ENCODE results near the gene FAM222A.

Gene FAM222A

DNA sequence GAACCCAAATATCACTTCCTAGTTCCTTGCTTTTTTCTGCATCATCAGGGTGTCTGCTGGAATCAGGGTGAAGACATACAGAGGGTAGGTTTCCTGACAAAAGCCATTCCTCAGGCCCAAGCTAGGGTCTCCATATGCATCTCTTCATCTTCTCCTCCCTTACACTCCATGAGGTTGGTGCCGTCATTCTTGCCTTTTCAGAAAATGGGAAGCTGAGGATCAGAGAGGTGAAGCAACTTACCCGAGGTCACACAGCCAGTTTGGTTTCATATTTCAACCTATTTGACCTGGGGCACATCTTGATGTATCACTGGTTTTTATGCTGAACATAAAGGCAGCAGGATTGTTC is 7.3 kb upstream of the FAM222A start:
- Histone ChIP-seq H3K9me3 (replicated peaks; ENCODE audit: low read length) (no peaks in the 10 kb centered on the region), H3K4me1 (ENCODE audit: control insufficient read depth, insufficient read depth, low read length) (peaks cover 5% of the 10 kb centered on the region), H3K4me3 (ENCODE audit: low read length) (no peak overlapping the region), H3K9ac (ENCODE audit: low read depth, low read length) (no peak overlapping the region), H3K27me3 (ENCODE audit: control insufficient read depth, insufficient read depth, low read length) (peaks cover 30% of the 10 kb centered on the region), H3K4me2 (ENCODE audit: low read length) (no peak overlapping the region), H3K36me3 (ENCODE audit: insufficient read depth, low read length) (no peaks in the 10 kb centered on the region)

DNA sequence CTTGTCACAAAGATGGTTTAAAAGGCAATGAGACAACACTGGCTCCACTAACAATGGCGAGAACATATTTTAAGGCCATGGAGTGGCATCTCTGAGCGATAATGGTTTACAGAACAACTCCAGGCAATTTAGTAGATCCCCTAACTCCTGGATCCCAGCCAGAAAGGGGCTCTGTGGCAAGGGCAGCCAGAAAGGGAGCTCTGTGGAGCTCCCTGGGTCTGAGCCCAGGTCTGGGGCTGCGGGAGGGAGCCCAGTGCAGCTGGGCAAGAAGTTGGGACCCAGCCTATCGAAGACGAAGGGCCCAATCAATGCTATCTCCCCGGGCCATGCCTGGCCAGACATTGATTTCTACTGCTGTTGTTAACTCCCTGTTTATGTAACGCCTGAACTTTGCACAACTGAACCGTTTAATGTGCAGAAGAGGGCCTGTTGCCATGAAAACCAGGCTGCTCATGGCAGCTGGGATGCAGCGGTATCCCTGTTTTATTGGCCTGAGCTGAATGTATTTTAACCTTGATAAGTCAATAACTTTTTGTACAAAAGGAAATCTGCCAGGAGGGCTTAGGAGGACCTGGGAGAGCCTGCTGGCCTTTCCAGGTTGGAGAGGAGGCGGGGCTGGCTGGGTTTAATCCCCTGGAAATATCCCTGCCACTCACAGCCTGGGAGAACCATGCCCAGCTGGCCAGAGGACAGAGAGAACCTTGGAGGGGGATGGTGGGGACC is 6.7 kb upstream of the FAM222A start:
- Histone ChIP-seq H3K4me2 (ENCODE audit: low read length) (no peak overlapping the region), H3K4me3 (ENCODE audit: low read length) (no peak overlapping the region), H3K9me3 (replicated peaks; ENCODE audit: low read length) (no peaks in the 10 kb centered on the region), H3K9ac (ENCODE audit: low read depth, low read length) (no peak overlapping the region), H3K4me1 (ENCODE audit: control insufficient read depth, insufficient read depth, low read length) (peaks cover 5% of the 10 kb centered on the region), H3K27me3 (ENCODE audit: control insufficient read depth, insufficient read depth, low read length) (peaks cover 30% of the 10 kb centered on the region), H3K36me3 (ENCODE audit: insufficient read depth, low read length) (no peaks in the 10 kb centered on the region)

DNA sequence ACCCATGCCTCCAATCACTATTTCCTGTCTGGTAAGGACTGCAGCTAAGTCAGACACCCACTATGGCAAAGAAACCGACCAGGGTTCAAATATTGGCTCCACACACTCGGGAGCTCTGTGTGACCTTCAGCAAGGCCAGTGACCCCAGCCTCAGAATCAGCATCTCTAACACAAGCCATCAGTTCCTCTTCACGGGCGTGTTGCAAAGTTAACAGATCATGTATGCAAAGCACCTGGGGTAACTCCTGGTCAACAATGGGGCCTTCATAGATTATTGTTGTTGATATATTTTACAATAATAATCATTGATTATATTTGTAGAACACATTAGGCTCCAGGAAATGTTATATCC is 6.2 kb upstream of the FAM222A start:
- H3K36me3 ChIP-seq (ENCODE audit: insufficient read depth, low read length) = no peaks in the 10 kb centered on the region
- peaks cover 30% of the 10 kb centered on the region for H3K27me3 ChIP-seq (ENCODE audit: control insufficient read depth, insufficient read depth, low read length)
- H3K9me3 ChIP-seq (replicated peaks; ENCODE audit: low read length) = no peaks in the 10 kb centered on the region
- peaks cover 5% of the 10 kb centered on the region for H3K4me1 ChIP-seq (ENCODE audit: control insufficient read depth, insufficient read depth, low read length)
- no peak overlapping the region for H3K4me2 ChIP-seq (ENCODE audit: low read length)
- H3K9ac ChIP-seq (ENCODE audit: low read depth, low read length) = no peak overlapping the region
- H3K4me3 ChIP-seq (ENCODE audit: low read length) = no peak overlapping the region

DNA sequence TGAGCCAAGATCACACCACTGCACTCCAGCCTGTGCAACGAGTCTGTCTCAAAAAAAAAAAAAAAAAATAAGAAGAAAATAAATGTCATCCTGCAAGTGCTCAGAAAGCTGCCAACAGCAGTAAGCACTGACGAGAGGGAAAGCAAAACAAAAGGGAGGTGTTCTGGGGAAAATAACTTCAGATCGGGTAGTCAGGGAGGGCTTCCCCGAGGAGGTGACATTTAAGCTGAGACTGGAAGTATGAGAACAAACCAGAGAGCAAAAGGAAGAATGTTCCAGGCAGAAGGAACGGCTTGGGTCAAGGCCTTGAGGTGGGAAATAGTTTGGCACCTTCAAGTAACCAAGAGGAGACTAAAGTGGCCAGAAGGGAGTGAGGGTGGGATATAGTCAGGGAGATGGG is 4.7 kb upstream of the FAM222A start:
- Histone ChIP-seq H3K4me2 (ENCODE audit: low read length) (no peak overlapping the region), H3K9ac (ENCODE audit: low read depth, low read length) (no peak overlapping the region), H3K4me1 (ENCODE audit: control insufficient read depth, insufficient read depth, low read length) (peaks cover 5% of the 10 kb centered on the region), H3K36me3 (ENCODE audit: insufficient read depth, low read length) (no peaks in the 10 kb centered on the region), H3K9me3 (replicated peaks; ENCODE audit: low read length) (no peaks in the 10 kb centered on the region), H3K4me3 (ENCODE audit: low read length) (no peak overlapping the region), H3K27me3 (ENCODE audit: control insufficient read depth, insufficient read depth, low read length) (peaks cover 34% of the 10 kb centered on the region)

DNA sequence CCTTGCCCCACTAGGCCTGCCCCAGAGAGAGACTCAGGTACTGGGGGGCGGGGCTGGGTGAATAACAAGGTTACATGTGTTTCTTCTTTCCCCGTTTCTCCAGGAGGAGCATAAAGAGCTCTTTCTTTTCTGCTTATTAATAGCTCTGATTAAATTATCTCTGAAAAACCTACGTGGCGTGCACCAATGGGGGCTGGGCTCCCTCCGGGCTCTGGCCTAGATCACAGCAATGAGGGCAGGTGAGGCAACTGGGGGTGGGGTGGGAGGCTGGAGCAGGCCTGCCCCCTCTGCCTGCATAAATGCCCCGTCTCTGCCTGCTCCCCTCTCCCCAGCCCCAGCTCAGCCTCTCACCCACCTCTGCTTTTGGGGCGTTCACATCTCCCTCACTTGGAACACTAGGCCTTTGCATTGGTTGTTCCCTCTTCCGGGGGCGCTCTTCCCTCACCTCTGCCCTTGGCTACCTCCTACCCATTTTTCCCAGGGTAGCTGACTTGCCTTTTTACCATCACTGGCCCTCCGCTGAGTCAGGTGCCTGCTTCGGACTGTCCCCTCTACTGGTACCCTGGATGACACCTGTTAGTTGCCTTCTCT is 4.1 kb upstream of the FAM222A start:
- Histone ChIP-seq H3K4me3 (ENCODE audit: low read length) (no peak overlapping the region), H3K4me1 (ENCODE audit: control insufficient read depth, insufficient read depth, low read length) (peaks cover 10% of the 10 kb centered on the region), H3K4me2 (ENCODE audit: low read length) (no peak overlapping the region), H3K9me3 (replicated peaks; ENCODE audit: low read length) (no peaks in the 10 kb centered on the region), H3K36me3 (ENCODE audit: insufficient read depth, low read length) (no peaks in the 10 kb centered on the region), H3K9ac (ENCODE audit: low read depth, low read length) (no peak overlapping the region), H3K27me3 (ENCODE audit: control insufficient read depth, insufficient read depth, low read length) (peaks cover 34% of the 10 kb centered on the region)

DNA sequence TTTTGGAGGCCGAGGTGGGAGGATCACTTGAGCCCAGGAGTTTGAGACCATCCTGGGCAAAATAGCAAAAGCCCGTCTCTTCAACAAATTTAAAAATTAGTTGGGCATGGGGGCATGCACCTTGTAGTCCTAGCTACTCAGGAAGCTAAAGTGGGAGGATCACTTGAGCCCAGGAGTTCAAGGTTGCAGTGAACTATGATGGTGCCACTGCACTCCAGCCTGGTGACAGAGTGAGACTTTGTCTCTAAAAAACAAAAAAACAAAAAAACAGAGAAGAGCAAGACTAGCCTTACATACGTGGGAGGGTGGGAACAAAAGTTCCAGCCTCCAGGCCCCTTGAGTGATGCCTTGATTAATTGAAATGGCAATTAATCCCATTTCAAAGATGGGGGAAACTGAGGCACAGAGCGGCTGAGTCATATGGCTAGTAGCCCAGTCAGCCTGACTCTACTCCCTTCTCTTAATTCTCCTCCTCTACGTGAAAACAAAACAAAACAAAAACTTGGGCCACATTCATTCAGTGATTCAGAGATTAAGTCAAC is 3.3 kb upstream of the FAM222A start:
- Histone ChIP-seq H3K4me2 (ENCODE audit: low read length) (no peak overlapping the region), H3K4me1 (ENCODE audit: control insufficient read depth, insufficient read depth, low read length) (peaks cover 11% of the 10 kb centered on the region), H3K4me3 (ENCODE audit: low read length) (no peak overlapping the region), H3K27me3 (ENCODE audit: control insufficient read depth, insufficient read depth, low read length) (peaks cover 42% of the 10 kb centered on the region), H3K36me3 (ENCODE audit: insufficient read depth, low read length) (no peaks in the 10 kb centered on the region), H3K9ac (ENCODE audit: low read depth, low read length) (no peak overlapping the region), H3K9me3 (replicated peaks; ENCODE audit: low read length) (no peaks in the 10 kb centered on the region)

DNA sequence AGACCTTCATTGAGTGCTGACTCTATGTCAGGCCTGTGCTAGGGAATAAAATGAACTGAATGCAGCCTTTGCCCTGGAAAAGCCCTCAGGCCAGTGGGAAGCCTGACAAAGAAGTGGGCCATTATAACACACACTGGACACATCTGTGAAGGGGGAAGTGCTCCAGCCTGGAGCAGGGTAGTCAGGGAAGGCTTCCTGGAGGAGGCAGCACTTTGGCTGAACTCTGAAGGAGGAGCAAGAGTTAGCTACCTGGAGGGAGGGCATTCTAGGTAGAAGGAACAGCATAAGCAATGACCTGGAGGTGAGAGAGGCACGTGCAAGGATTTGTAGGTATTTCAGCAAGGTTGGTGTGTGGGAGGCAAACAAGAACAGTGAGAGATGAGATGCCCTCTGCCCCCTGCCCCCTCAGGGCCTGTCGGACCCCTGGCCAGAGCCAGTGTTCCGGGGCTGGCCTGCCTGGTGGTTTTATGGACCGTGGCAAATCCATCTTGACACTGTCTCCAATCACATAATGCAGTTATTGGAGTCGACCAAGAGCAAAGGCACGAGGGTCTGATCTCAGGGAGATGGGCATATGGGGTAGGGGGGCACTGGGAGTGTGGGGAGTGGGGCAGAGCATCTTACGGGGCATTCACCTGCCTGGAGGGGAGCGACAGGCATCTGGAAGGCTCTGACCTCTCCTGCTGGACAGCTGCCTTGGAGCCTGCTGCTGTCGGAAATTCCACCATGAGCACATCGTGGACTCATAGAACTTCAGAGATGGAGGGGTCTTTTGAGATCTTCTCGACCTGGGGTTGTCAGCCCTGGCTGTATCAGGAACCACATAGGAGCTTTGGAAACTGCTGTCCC is 2.7 kb upstream of the FAM222A start:
- Histone ChIP-seq H3K36me3 (ENCODE audit: insufficient read depth, low read length) (no peaks in the 10 kb centered on the region), H3K4me1 (ENCODE audit: control insufficient read depth, insufficient read depth, low read length) (peaks cover 11% of the 10 kb centered on the region), H3K27me3 (ENCODE audit: control insufficient read depth, insufficient read depth, low read length) (peaks cover 48% of the 10 kb centered on the region), H3K4me3 (ENCODE audit: low read length) (no peak overlapping the region), H3K9me3 (replicated peaks; ENCODE audit: low read length) (no peaks in the 10 kb centered on the region), H3K9ac (ENCODE audit: low read depth, low read length) (no peak overlapping the region), H3K4me2 (ENCODE audit: low read length) (no peak overlapping the region)

DNA sequence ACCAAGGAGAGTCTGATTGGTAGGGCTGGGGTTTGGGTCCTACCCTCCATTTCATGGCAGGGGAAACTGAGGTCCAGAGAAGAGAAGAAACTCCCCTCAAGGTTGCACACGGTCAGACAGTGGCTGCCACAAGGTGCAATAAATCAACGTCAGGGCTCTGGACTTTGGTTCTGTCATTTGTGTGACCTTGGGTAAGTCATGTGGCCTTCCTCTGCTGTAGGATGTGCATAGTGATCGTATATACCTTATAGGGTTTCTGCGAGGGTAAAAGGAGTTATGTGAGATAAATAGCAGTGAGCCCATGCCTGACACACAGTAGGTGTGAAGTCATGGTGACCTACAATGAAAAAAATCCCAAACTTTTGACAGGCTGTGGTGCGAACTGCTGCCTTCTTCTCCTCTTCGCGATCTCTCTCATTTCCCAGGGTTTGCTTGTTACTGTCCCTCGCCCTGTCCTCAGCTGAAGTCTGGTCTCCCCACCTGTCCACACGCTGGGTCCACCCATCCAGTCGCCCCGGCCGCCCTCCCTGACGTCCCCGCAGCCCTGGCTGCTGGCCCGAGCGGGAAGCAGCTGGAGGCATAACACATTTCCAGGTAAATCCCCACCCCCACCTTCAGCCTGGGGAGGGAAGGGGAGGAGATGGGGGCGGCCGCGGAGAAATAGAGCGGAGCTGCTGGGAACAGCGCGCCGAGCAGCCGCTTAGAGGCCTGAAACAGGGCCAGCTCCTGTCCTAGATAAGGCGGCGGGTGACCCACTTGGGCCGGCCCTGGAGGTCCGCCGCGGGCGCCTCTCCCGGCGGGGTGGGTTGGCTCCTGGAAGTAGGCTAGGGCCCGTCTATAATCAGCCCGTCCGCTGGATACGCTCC is 1.8 kb upstream of the FAM222A start:
- H3K4me3 ChIP-seq (ENCODE audit: low read length) = no peak overlapping the region
- no peaks in the 10 kb centered on the region for H3K36me3 ChIP-seq (ENCODE audit: insufficient read depth, low read length)
- H3K27me3 ChIP-seq (ENCODE audit: control insufficient read depth, insufficient read depth, low read length) = peaks cover 50% of the 10 kb centered on the region
- peaks cover 11% of the 10 kb centered on the region for H3K4me1 ChIP-seq (ENCODE audit: control insufficient read depth, insufficient read depth, low read length)
- no peaks in the 10 kb centered on the region for H3K9me3 ChIP-seq (replicated peaks; ENCODE audit: low read length)
- H3K9ac ChIP-seq (ENCODE audit: low read depth, low read length) = no peak overlapping the region
- no peak overlapping the region for H3K4me2 ChIP-seq (ENCODE audit: low read length)

DNA sequence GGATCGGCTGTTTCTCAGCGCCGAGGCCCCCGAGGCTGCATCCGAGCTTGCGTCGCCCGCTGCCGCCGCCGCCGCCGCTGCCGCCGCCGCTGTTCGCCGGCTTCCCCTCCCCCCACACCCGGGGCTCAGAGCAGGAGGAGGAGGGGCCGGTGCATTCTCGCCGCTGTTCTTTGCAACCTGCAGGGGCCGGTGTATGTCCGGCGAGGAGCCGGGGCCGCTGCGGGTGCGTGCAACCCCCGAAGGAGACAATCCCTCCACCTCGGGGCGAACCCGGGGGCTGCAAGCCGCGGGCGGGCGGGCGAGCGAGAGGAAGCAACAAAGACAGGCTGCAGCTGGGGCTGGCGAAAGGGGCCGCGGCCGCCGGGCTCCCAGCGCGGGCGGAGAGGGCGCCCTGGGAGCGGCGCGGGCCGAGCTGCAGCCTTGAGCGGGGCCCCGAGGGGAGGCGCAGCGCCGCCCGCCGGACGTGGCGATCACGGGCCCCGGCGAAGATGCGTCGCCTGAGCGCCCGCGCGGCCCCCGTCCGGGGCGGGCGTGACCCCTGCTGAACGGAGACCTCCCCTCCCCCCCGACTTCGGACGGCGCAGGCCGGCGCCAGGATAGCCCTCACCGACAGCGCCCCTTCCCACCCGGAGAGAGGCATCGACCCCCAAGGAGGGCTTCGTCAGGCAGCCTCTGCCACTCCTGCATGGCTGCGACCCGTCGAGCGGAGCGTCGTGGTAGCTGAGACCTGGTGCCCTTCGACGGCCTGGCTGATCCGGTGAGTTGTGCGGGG is 702 bp downstream of the FAM222A start:
- Histone ChIP-seq H3K4me1 (ENCODE audit: control insufficient read depth, insufficient read depth, low read length) (peaks cover 11% of the 10 kb centered on the region), H3K9me3 (replicated peaks; ENCODE audit: low read length) (no peaks in the 10 kb centered on the region), H3K9ac (ENCODE audit: low read depth, low read length) (no peak overlapping the region), H3K36me3 (ENCODE audit: insufficient read depth, low read length) (no peaks in the 10 kb centered on the region), H3K4me2 (ENCODE audit: low read length) (peak overlapping the region; percentile 89), H3K4me3 (ENCODE audit: low read length) (peak overlapping the region; percentile 68), H3K27me3 (ENCODE audit: control insufficient read depth, insufficient read depth, low read length) (peaks cover 54% of the 10 kb centered on the region)

DNA sequence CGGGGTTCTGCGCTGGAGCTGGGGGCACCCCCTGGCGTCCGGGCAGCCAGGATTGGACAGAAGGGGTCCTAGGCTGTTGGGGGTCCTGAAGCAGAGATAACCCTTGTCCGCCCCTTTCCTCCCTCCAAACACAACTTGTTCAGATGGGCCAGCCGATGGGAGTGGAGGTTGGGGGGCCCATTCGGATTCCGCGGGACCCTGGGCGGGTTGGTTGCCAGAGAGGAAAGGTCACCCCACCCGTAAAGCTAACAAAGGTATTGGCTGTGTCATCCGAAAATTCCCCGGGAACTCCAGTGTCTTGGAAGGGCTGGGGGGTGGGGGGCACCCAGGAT is 1.3 kb downstream of the FAM222A start:
- H3K27me3 ChIP-seq (ENCODE audit: control insufficient read depth, insufficient read depth, low read length) = peaks cover 53% of the 10 kb centered on the region
- no peaks in the 10 kb centered on the region for H3K9me3 ChIP-seq (replicated peaks; ENCODE audit: low read length)
- H3K4me3 ChIP-seq (ENCODE audit: low read length) = peak overlapping the region; percentile 68
- no peak overlapping the region for H3K9ac ChIP-seq (ENCODE audit: low read depth, low read length)
- peaks cover 11% of the 10 kb centered on the region for H3K4me1 ChIP-seq (ENCODE audit: control insufficient read depth, insufficient read depth, low read length)
- H3K4me2 ChIP-seq (ENCODE audit: low read length) = peak overlapping the region; percentile 89
- H3K36me3 ChIP-seq (ENCODE audit: insufficient read depth, low read length) = no peaks in the 10 kb centered on the region
